GM18861 (cell line): Measurements from ENCODE around the gene THAP8.

Source experiments
- ATAC-seq: cut with Tn5 transposase; IDR thresholded peaks from one replicate; pipeline ENCODE4 v1.9.1; 2021; ENCODE audit not compliant: unreplicated experiment

Gene THAP8

DNA sequence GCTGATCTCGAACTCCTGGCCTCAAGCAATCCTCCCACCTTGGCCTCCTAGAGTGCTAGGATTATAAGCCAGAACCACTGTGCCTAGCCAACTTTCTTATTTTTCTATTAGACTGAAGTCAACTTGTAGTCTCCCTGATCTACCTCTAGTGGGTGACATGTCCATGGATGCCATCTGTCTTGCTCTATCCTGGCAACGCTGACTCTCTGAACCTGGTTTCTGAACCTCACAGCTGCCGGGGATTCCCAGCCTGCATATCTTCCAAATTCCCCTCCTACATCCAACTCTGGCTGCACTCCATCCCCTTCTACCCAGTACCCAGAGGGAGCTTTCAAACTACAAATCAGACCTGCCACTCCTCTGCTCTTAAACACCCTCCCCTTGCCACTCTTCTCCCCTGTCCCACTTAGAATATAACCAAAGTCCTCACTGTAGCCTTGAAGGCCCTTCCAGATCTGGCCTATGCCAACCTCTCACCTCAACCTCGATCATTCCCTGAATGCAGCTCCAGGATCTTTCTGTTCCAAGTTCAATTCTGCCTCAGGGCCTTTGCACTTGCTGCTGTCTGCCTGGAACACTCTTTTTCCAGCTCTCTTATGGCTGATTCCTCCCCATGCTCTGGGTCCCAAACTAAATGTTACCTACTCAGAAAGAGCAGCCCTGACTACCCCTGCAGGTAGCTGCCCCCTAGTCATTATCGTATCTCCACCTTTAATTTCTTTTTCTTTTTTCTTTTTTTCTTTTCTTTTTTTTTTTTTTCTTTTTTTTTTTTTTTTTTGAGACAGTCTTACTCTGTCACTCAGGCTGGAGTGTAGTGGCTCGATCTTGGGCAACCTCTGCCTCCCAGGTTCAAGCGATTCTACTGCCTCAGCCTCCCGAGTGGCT lies 23.6 kb downstream of the THAP8 start:
- no peak for ATAC-seq

DNA sequence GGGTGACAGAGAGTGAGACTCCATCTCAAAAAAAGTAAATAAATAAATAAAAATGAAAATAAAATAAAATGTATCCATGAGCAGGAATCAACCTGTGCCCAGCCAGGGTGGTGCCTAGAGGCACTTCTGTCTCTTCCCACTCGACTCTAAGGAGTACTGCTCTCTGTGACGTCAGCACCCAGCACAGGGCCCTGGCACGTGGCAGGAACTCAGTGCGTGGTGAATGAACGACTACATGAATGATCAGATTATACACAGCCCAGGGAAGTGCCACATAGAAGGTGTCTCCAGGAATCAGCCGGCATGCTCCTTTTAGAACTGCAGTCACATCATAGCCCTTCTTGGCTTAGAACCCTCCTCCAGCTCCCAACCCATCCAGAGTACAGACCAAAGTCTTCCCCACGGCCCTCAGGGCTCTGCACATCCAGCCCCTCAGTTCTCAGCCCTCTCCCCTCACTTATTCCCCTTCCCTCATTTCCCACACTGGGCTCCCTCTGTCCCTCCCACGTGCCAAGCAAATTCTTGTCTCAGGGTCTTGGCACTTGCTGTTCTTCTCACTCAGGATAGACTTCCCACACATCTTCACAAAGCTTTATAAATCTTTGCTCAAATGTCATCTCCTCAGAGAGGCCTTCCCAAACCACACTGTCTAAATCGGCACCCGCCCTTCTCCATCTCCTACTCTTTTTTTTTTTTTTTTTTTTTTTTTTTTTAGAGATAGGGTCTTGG lies 25.6 kb downstream of the THAP8 start:
- ATAC-seq = no peak

- no peak for ATAC-seq
These were observed 26.4 kb downstream of the THAP8 start for GRCh38 chr19:36027696-36028095.

DNA sequence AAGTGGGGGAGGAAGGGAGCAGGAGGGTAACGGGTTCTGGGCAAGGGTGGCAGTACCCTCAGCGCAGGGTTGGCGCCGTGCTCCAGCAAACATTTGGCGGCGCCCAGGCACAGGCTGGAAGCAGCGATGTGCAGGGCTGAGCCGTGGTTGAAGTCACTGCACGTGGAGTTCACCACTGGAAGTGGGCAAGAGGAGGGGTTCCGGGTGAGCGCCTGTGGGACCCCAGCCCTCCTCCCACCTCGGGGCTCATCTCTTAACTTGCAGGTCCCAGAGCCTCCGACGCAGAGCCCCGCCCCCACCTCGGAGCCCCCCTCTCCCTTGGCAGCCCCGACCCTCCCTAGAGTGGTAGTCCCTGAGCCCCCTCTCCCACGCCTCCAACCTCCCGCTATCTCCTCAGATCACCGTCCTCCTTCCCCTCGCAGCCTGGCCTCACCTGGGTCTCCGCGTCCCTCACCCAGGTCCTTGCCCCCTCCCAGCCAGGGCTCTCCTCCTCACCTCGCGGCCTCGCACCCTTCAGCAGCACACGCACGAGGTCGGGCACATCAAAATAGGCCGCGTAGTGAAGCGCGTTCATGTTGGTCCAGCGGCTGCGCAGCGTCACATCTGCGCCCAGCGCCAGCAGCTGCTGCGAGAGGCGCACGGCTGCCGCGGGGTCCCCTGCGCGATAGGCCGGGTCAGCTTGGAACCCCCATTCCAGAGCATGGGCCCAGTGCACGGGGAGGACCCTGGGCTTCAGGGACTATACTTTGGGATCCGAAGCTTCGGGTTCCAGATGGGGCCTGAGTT lies 27.8 kb downstream of the THAP8 start:
- ATAC-seq = no peak

DNA sequence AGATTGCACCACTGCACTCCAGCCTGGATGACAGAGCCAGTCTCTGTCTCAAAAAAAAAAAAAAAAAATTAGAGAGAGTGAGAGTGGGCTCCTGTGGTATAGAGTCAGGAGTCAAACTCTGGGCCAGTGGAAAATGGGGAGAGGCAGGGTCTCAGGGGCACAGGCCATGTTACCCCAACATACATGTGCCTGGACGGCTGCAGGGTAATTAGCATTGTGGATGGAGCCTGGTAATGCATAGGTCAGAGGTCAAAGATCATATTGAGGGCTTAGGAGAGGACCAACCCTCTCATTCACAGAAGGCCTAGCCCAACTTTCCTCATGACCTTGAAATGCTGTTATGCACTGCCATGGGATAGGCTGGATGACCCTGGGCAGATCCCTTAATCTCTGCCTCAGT lies 28.5 kb downstream of the THAP8 start:
- ATAC-seq = no peak

GRCh38 chr19:36023432-36023831 lies 30.7 kb downstream of the THAP8 start:
- ATAC-seq = no peak

DNA sequence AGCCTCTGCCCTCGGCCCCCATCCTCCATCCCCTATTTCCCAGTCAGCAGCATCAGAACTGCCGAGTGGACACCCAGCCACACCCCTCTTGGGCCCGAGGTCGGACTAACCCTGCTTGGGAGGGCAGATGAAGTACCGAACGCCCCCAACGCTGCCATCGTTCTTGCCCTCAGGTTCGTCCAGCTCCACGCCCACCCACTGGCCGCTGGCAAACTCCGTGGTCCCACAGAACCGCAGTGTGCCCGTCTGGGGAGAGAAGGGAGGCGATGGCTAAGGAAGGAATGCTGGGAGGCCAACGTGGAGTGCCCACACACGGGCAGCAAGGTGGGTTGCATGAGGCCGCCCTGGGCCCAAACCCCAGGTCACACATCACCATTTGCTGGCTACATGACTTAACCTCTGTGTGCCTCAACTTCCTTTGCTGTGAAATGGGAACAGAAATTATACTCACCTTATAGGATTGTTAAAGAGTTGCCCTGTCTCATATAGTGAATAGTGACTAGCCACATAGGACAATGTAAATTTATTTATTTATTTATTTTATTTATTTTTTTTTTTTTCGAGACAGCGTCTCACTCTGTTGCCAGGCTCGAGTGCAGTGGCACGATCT lies 34.9 kb downstream of the THAP8 start:
- no peak for ATAC-seq

- ATAC-seq = peak; percentile 89
These were observed 39.8 kb downstream of the THAP8 start, which contains the start of gene ALKBH6 for GRCh38 chr19:36014012-36014924. ALKBH6 (minus strand) TSS chr19:36014213; CDS start chr19:36013397, 816 bp downstream.

DNA sequence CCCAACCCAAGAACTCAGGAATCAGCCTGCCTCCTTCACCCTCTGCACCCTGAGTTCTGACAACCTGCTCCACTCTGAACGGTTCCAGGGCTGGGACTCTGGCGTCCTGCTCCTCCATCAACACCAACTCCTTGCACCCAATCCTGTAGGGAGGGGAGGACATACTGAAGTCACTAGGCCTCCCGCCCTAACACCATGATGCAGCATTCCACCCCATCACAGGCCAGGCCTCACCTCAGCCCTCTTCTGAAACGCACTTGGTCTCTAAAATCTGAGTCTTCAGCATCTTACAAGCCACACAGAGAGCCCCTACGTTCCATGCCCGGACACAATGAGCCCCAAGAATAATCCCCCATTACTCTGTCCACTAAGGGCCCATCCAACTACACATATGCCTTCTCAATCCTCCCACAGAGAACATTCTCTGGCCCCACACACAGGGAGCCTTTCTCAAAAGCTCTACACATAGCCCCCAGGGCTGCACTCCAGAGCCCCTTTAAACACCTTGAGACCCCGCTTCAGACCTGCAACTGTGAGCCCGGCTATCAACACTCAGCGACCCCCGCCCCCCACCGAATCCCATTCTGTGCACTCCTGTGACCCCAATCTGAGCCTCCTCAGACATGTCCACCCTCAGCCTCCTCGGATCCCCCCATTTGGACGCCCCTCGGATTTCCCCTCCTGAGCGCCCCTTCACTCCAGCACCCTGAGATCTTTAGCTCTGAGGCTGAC lies 40.6 kb downstream of the THAP8 start:
- no peak for ATAC-seq

DNA sequence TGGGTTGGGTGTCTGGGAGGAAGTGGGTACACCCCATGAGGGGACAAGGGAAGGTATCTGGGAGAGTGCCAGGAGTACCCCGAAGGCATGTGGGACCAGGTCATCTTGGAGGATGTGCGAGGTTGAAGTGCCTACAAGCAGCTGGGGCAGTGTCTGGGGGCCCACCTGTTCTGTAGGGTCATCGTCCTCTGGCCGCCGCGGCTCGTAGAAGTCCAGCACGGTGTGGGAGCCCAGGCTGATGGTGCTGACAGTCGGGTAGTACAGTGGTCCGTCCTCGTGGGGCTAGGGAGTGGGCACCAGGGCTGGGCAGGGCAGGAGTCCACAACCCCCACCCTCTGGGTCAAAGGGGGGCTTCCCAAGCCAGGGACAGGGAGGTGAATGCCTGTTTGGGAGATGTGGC lies 43.7 kb downstream of the THAP8 start:
- ATAC-seq = no peak

DNA sequence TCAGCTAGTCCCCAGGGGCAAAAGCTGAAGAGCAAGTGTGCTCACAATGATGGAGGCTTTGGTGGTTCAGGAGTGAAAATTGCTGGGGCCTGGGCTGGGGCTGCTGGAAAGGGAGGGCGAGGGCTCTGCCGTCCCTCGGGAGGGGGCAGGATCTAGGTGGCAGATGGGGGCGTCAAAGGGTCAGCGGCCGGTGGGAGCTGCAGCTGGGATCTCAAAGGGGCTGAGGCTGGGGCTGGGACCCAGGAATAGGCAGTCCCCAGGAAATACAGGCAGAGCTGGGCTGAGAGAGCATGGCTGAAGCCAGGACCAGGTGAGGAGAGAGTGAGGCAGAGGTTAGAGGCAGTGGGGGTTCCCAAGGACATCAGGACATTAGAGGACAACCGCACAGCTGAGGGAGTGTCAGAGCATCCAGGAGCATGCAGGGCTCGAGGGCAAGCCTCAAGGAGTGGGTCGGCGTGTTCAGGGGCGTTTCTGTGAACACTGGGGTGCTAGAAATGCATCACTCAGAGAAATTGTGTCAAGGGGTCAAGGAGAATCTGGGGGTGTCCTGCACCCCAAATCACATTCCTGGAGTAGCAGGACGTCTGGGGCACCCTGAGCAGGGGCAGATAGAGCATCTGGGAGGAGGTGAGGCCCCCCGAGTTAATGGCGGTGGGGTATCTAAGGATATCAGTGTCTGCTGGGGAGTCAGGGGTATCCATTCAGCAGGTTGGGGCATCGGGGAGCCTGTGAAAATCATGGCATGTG lies 44.3 kb downstream of the THAP8 start:
- no peak for ATAC-seq

- no peak for ATAC-seq
These were observed 44.9 kb downstream of the THAP8 start for GRCh38 chr19:36009220-36009619.

GRCh38 chr19:36008336-36008978 lies 45.6 kb downstream of the THAP8 start, which contains the start of gene SYNE4:
SYNE4 (minus strand) TSS chr19:36008813; CDS start chr19:36008681, 132 bp downstream.
- ATAC-seq = no peak

GRCh38 chr19:36006955-36007354 lies 47.1 kb downstream of the THAP8 start:
- no peak for ATAC-seq

- ATAC-seq = no peak
These were observed 50.8 kb downstream of the THAP8 start for GRCh38 chr19:36003284-36003683.

GRCh38 chr19:36001605-36002004 lies 52.5 kb downstream of the THAP8 start:
- ATAC-seq = no peak

DNA sequence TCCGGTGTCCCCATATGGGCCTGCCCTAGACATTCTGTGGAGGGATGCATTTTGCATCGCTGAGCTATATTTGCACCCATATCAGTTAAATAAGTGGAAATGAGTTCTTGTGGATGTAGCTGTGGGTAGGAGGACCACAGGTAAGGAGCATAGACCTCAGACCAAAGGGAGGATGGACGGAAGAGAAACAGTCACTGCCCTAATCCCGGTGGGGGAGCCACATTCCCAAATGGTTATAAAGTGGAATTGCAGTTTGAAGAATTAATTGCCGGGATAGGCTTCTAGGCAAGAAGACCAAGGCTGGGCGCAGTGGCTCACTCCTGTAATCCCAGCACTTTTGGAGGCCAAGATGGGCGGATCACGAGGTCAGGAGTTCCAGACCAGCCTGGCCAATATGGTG lies 57.3 kb downstream of the THAP8 start:
- no peak for ATAC-seq
